Vagina (tissue), 2 donors: ENCODE measurements around the gene BTK.

Source experiments
- POLR2AphosphoS5 ChIP-seq, 2 donors: sonication (generic); formaldehyde crosslinking; IDR thresholded peaks; one replicate each; pipeline ENCODE4 v1.9.0; 2017; ENCODE audit warnings: antibody characterized with exemption in 2 of 2, mild to moderate bottlenecking in 2 of 2, low read depth in 1 of 2; ENCODE audit not compliant: insufficient read depth in 1 of 2
- TF ChIP-seq, protein P1 (sequence below), 3 experiments: fragments of 450-650 bp in 2 of 3; fragments of 200-600 bp in 1 of 3; sonication (generic) in 1 of 3; IDR thresholded peaks; one replicate each; pipeline ENCODE4 v1.5.1; 2017 to 2019; ENCODE audit warnings: antibody characterized with exemption in 3 of 3, mild to moderate bottlenecking in 2 of 3, moderate library complexity in 2 of 3

GRCh38 chrX:101377547-101377946 is 8.4 kb downstream of the BTK start:
- TF ChIP-seq, protein P1, sequence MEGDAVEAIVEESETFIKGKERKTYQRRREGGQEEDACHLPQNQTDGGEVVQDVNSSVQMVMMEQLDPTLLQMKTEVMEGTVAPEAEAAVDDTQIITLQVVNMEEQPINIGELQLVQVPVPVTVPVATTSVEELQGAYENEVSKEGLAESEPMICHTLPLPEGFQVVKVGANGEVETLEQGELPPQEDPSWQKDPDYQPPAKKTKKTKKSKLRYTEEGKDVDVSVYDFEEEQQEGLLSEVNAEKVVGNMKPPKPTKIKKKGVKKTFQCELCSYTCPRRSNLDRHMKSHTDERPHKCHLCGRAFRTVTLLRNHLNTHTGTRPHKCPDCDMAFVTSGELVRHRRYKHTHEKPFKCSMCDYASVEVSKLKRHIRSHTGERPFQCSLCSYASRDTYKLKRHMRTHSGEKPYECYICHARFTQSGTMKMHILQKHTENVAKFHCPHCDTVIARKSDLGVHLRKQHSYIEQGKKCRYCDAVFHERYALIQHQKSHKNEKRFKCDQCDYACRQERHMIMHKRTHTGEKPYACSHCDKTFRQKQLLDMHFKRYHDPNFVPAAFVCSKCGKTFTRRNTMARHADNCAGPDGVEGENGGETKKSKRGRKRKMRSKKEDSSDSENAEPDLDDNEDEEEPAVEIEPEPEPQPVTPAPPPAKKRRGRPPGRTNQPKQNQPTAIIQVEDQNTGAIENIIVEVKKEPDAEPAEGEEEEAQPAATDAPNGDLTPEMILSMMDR (IDR thresholded peaks at IDR 0.05) = no peak
- TF ChIP-seq POLR2AphosphoS5 (IDR thresholded peaks at IDR 0.05; ENCODE audit: insufficient read depth in 1 of 2, low read depth in 1 of 2) = no peak
